Measurements from ENCODE around the gene PCDHB15.

- TF ChIP-seq CTCF (IDR thresholded peaks at IDR 0.05): no peak
- TF ChIP-seq POLR2A (IDR thresholded peaks at IDR 0.05): no peak
Measured at GRCh38 chr5:141298376-141298775, 53.2 kb downstream of the PCDHB15 start.

Measured in heart left ventricle (tissue), 13 donors.